Mucosa of rectum (tissue), 2 donors: ENCODE data around the gene COQ7.

Experiments
- H3K27ac ChIP-seq, 2 donors: one replicate each; pipeline ENCODE4 v1.7.0; 2013; ENCODE audit warnings: inconsistent platforms in 2 of 2, low read depth in 2 of 2, low read length in 2 of 2
- H3K27me3 ChIP-seq, 2 donors: one replicate each; pipeline ENCODE4 v1.7.0; 2013; ENCODE audit warnings: low read length in 2 of 2; ENCODE audit not compliant: control insufficient read depth in 2 of 2, insufficient read depth in 2 of 2
- H3K36me3 ChIP-seq, 2 donors: one replicate each; pipeline ENCODE4 v1.7.0; 2013; ENCODE audit warnings: low read length in 2 of 2; ENCODE audit not compliant: control insufficient read depth in 2 of 2, insufficient read depth in 2 of 2
- H3K4me1 ChIP-seq, 2 donors: one replicate each; pipeline ENCODE4 v1.7.0; 2013; ENCODE audit warnings: low read length in 2 of 2, mild to moderate bottlenecking in 1 of 2; ENCODE audit not compliant: control insufficient read depth in 2 of 2, insufficient read depth in 2 of 2
- H3K4me3 ChIP-seq, 2 donors: one replicate each; pipeline ENCODE4 v1.7.0; 2013; ENCODE audit warnings: low read length in 2 of 2
- H3K9ac ChIP-seq, 2 donors: one replicate each; pipeline ENCODE4 v1.7.0; 2013; ENCODE audit warnings: low read length in 2 of 2, low read depth in 1 of 2, mild to moderate bottlenecking in 1 of 2
- H3K9me3 ChIP-seq, 2 donors: one replicate each; pipeline ENCODE4 v1.7.0; 2013; ENCODE audit warnings: low read length in 2 of 2; ENCODE audit not compliant: control insufficient read depth in 2 of 2
- donor health status: healthy.
- donor health status: Normal muscosa, but diverticular disease.

COQ7 gene

DNA sequence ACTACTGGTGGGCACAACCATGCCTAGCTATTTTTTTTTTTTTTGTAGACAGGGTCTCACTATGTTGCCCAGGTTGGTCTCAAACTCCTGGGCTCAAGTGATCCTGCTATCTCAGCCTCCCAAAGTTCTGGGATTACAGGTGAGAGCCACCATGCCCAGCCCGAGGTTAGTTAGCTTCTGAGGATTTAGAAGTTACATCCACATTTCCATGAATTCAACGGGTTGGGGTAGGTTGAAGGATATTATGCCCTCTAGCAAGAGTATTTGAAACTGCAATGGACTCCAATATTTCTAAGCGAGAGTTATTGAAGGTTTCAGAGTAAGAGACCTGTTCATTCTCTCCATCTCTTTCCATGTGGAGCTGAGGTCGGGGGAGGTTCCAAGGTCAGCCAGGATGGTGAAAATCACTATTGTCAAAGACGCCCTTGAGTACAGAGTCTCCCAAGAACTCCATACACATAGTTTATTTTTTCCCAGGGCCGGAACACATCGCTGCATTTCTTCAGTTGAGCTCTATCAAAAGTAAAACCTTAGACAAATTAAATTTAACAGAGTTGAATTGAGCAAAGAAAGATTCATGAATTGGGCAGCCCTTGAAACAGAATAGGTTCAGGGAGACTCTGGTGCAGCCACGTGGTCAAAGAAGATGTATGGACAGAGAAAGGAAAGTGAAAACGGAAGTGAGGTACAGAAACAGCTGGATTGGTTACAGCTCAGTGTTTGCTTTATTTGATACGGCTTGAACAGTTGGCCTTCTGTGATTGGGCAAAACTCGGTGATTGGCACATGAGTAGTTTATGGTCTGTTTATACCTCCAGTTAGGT, 27.3 kb downstream of the COQ7 start:
- no peaks in the 10 kb centered on the region for H3K9me3 ChIP-seq
- no peaks in the 10 kb centered on the region for H3K27me3 ChIP-seq
- no peak overlapping the region for H3K27ac ChIP-seq
- H3K4me3 ChIP-seq = no peak overlapping the region
- no peaks in the 10 kb centered on the region for H3K36me3 ChIP-seq
- no peak overlapping the region for H3K9ac ChIP-seq
- H3K4me1 ChIP-seq = no peaks in the 10 kb centered on the region

GRCh38 chr16:19095654-19096053, 28.2 kb downstream of the COQ7 start:
- Histone ChIP-seq H3K27me3 (no peaks in the 10 kb centered on the region), H3K4me1 (no peaks in the 10 kb centered on the region), H3K4me3 (no peak overlapping the region), H3K9me3 (no peaks in the 10 kb centered on the region), H3K36me3 (no peaks in the 10 kb centered on the region), H3K9ac (no peak overlapping the region), H3K27ac (no peak overlapping the region)

GRCh38 chr16:19098173-19098572, 30.8 kb downstream of the COQ7 start:
- no peaks in the 10 kb centered on the region for H3K4me1 ChIP-seq
- H3K36me3 ChIP-seq = no peaks in the 10 kb centered on the region
- no peak overlapping the region for H3K9ac ChIP-seq
- H3K9me3 ChIP-seq = no peaks in the 10 kb centered on the region
- H3K27ac ChIP-seq = no peak overlapping the region
- H3K4me3 ChIP-seq = no peak overlapping the region
- no peaks in the 10 kb centered on the region for H3K27me3 ChIP-seq

GRCh38 chr16:19102187-19102872, 34.9 kb downstream of the COQ7 start:
- Histone ChIP-seq H3K27ac (no peak overlapping the region), H3K9me3 (no peaks in the 10 kb centered on the region), H3K4me3 (peak overlapping the region in 1 of 2 donors; percentile 24), H3K27me3 (no peaks in the 10 kb centered on the region), H3K4me1 (no peaks in the 10 kb centered on the region), H3K9ac (no peak overlapping the region), H3K36me3 (no peaks in the 10 kb centered on the region)

- Histone ChIP-seq H3K27me3 (no peaks in the 10 kb centered on the region), H3K9me3 (no peaks in the 10 kb centered on the region), H3K4me3 (no peak overlapping the region), H3K9ac (no peak overlapping the region), H3K27ac (no peak overlapping the region), H3K36me3 (no peaks in the 10 kb centered on the region), H3K4me1 (no peaks in the 10 kb centered on the region)
These were observed 37.2 kb downstream of the COQ7 start for GRCh38 chr16:19104607-19105006.

- Histone ChIP-seq H3K27ac (no peak overlapping the region), H3K27me3 (no peaks in the 10 kb centered on the region), H3K9me3 (no peaks in the 10 kb centered on the region), H3K36me3 (no peaks in the 10 kb centered on the region), H3K4me1 (no peaks in the 10 kb centered on the region), H3K9ac (no peak overlapping the region), H3K4me3 (no peak overlapping the region)
These were observed 37.7 kb downstream of the COQ7 start for GRCh38 chr16:19105131-19105530.

GRCh38 chr16:19105891-19106624, 38.6 kb downstream of the COQ7 start:
- Histone ChIP-seq H3K9ac (no peak overlapping the region), H3K4me1 (peaks cover 0 to 2% of the 10 kb centered on the region in 2 donors), H3K27ac (no peak overlapping the region), H3K36me3 (no peaks in the 10 kb centered on the region), H3K4me3 (no peak overlapping the region), H3K9me3 (no peaks in the 10 kb centered on the region), H3K27me3 (no peaks in the 10 kb centered on the region)

GRCh38 chr16:19106625-19107020, 39.2 kb downstream of the COQ7 start:
- no peak overlapping the region for H3K27ac ChIP-seq
- H3K9me3 ChIP-seq = no peaks in the 10 kb centered on the region
- H3K4me3 ChIP-seq = no peak overlapping the region
- H3K27me3 ChIP-seq = no peaks in the 10 kb centered on the region
- no peaks in the 10 kb centered on the region for H3K36me3 ChIP-seq
- H3K9ac ChIP-seq = no peak overlapping the region
- peaks cover 3 to 4% of the 10 kb centered on the region in 2 donors for H3K4me1 ChIP-seq

GRCh38 chr16:19108409-19109287, 41.2 kb downstream of the COQ7 start:
- H3K4me1 ChIP-seq = peaks cover 3 to 7% of the 10 kb centered on the region in 2 donors
- H3K27me3 ChIP-seq = no peaks in the 10 kb centered on the region
- no peaks in the 10 kb centered on the region for H3K36me3 ChIP-seq
- no peak overlapping the region for H3K27ac ChIP-seq
- no peak overlapping the region for H3K4me3 ChIP-seq
- H3K9ac ChIP-seq = no peak overlapping the region
- H3K9me3 ChIP-seq = no peaks in the 10 kb centered on the region
